Measurements from ENCODE around the gene TTC12. TPM values are rescaled to one million over a fixed set of nuclear protein-coding genes. Genes with fewer than 3 reads are reported as not detected.

The TTC12 gene
- total and polyA plus RNA-seq, 2 of the 8 experiments (the other 6 are each of a cell fraction or from before 2014, with no cell fraction given), result 4.7 to 9.0 TPM

GRCh38 chr11:113400631-113401230 lies 86.3 kb downstream of the TTC12 start:
- no peaks in the 10 kb centered on the region for H4K20me1 ChIP-seq (replicated peaks in 1 of 2; ENCODE audit: control insufficient read depth in 1 of 2, insufficient read depth in 2 of 2, low read length in 2 of 2)
- H3K27ac ChIP-seq (ENCODE audit: low read depth, low read length), result no peak overlapping the region
- no peaks in the 10 kb centered on the region for H3K4me1 ChIP-seq (replicated peaks in 1 of 4; ENCODE audit: control insufficient read depth in 3 of 4, insufficient read depth in 4 of 4, low read length in 3 of 4)
- H2BK5ac ChIP-seq (ENCODE audit: low read depth, low read length), result no peak overlapping the region
- no peak overlapping the region for H3K56ac ChIP-seq (replicated peaks; ENCODE audit: insufficient read length, low read depth, low read length)
- H4K8ac ChIP-seq (ENCODE audit: extremely low read depth, insufficient read depth, low read length), result no peak overlapping the region
- H2BK12ac ChIP-seq (ENCODE audit: low read depth, low read length), result no peak overlapping the region
- no peaks in the 10 kb centered on the region for H3K79me1 ChIP-seq (ENCODE audit: low read depth, low read length)
- H3K4me3 ChIP-seq (ENCODE audit: extremely low read depth in 1 of 4, insufficient read depth in 2 of 4, low read depth in 3 of 4, low read length in 4 of 4), result no peak overlapping the region
- H3K23ac ChIP-seq (ENCODE audit: insufficient read length), result no peak overlapping the region
- H3K14ac ChIP-seq (ENCODE audit: insufficient read length), result no peak overlapping the region
- H3K27me3 ChIP-seq (replicated peaks in 1 of 4; ENCODE audit: control insufficient read depth in 3 of 4, extremely low read depth in 1 of 4, insufficient read depth in 3 of 4, low read length in 3 of 4), result no peaks in the 10 kb centered on the region
- WGBS, 2 experiments (ENCODE audit: extremely low coverage in 1 of 2, insufficient coverage in 1 of 2, insufficient read length in 1 of 2, insufficient replicate concordance in 2 of 2, low coverage in 1 of 2, low lambda C conversion rate in 2 of 2, missing lambda C conversion rate in 1 of 2), result 73% methylated on average over 5 of the region's 5 CpGs; no CpG with 5 or more reads in 1 of the 2 experiments
- H2BK15ac ChIP-seq (ENCODE audit: low read length), result no peak overlapping the region
- no peak overlapping the region for H3K9ac ChIP-seq (replicated peaks in 1 of 4; ENCODE audit: extremely low read depth in 1 of 4, low read depth in 3 of 4, low read length in 3 of 4)
- no peak overlapping the region for H4K5ac ChIP-seq (ENCODE audit: insufficient read length, low read depth, low read length)
- no peak overlapping the region for H2AFZ ChIP-seq (ENCODE audit: low read length)
- DNase-seq (ENCODE audit: low read depth in 1 of 2, low spot score in 2 of 2) (no peak), FAIRE-seq (no peak)
- ChIA-PET CTCF (ENCODE audit: partially characterized antibody) (interaction anchor here (2.7 kb wide), 1 partner anchor 13 kb away, joined by 18 read pairs; the partner anchor contains the start of gene ANKK1), POLR2A (ENCODE audit: partially characterized antibody) (interaction anchor here (1.4 kb wide), 1 partner anchor 13 kb away, joined by 3 read pairs; the partner anchor contains the start of gene ANKK1)
- H3K9me3 ChIP-seq (ENCODE audit: insufficient read depth in 2 of 2, low read depth in 1 of 2, low read length in 1 of 2), result no peaks in the 10 kb centered on the region
- H4K91ac ChIP-seq (replicated peaks; ENCODE audit: insufficient read length, low read length), result no peak overlapping the region
- H3K4ac ChIP-seq (replicated peaks; ENCODE audit: insufficient read length, low read depth, low read length), result no peak overlapping the region
- no peak overlapping the region for H3K4me2 ChIP-seq (ENCODE audit: insufficient read depth in 1 of 2, low read depth in 2 of 2, low read length in 2 of 2)
- H3K79me2 ChIP-seq (ENCODE audit: control insufficient read depth in 1 of 2, insufficient read depth in 2 of 2, low read length in 2 of 2), result no peaks in the 10 kb centered on the region
- TF ChIP-seq ZNF274 (IDR thresholded peaks at IDR 0.05; ENCODE audit: borderline replicate concordance, extremely low read depth, low read length), result no peak
- no peak for TF ChIP-seq NANOG (IDR thresholded peaks at IDR 0.05; ENCODE audit: insufficient read depth, low read depth, low read length, poor library complexity, severe bottlenecking)
- no peak for TF ChIP-seq KDM4A (IDR thresholded peaks at IDR 0.05; ENCODE audit: low read depth, low read length, severe bottlenecking)
- no peak for TF ChIP-seq RFX5 (IDR thresholded peaks at IDR 0.05; ENCODE audit: borderline replicate concordance, low read depth, low read length)
- TF ChIP-seq BRCA1 (IDR thresholded peaks at IDR 0.05; ENCODE audit: low read depth, low read length), result no peak
- TF ChIP-seq MAFK (IDR thresholded peaks at IDR 0.05; ENCODE audit: low read depth, low read length), result no peak
- TF ChIP-seq SIRT6 (IDR thresholded peaks at IDR 0.05; ENCODE audit: low read length), result no peak
- no peak overlapping the region for H3K18ac ChIP-seq (ENCODE audit: extremely low read depth, low read length)
- H2AK5ac ChIP-seq (ENCODE audit: low read depth, low read length), result no peak overlapping the region
- no peaks in the 10 kb centered on the region for H3K36me3 ChIP-seq (ENCODE audit: control insufficient read depth in 2 of 4, insufficient read depth in 4 of 4, low read length in 3 of 4)
- H2BK120ac ChIP-seq (replicated peaks; ENCODE audit: low read depth, low read length), result no peak overlapping the region
- no peaks in the 10 kb centered on the region for H3K23me2 ChIP-seq (ENCODE audit: low read depth, low read length)
- no peak overlapping the region for H2BK20ac ChIP-seq (ENCODE audit: low read length)
